Adrenal gland (tissue), 19 donors: ENCODE data around the gene RFPL1. TPM values are rescaled to one million over a fixed set of nuclear protein-coding genes. Genes with fewer than 3 reads are reported as not detected.
"Not testable (repeated sequence)": the region's sequence is repeated elsewhere in the genome, so short reads cannot be mapped to it uniquely, and the experiment has no call there.

Experiments
- DNase-seq, 7 donors: peaks; one replicate each; pipeline ENCODE4 v3.0.0-alpha.2; 2019 to 2020
- H3K27ac ChIP-seq, 5 donors: fragments of 200-600 bp; sonication (generic) in 4 of 5; 1 replicate in 3 of 5; 2 replicates in 2 of 5; pipeline versions ENCODE4 v1.5.1 to v1.8.0; 2016 to 2020; ENCODE audit warnings: mild to moderate bottlenecking in 1 of 5
- H3K27me3 ChIP-seq: fragments of 200-600 bp; 2 replicates; pipeline ENCODE4 v1.8.0; 2021
- H3K36me3 ChIP-seq, 2 donors: fragments of 200-600 bp; replicated peaks in 1 of 2; 1 replicate in 1 of 2; 2 replicates in 1 of 2; pipeline versions ENCODE4 v1.5.1 to v1.8.0; 2018 to 2022
- H3K4me1 ChIP-seq, 2 donors: fragments of 200-600 bp; replicated peaks in 1 of 2; 1 replicate in 1 of 2; 2 replicates in 1 of 2; pipeline versions ENCODE4 v1.5.1 to v1.8.0; 2018 to 2021
- H3K4me3 ChIP-seq, 4 donors: fragments of 200-600 bp; sonication (generic) in 3 of 4; one replicate each; pipeline ENCODE4 v1.5.1; 2016 to 2018
- H3K9me3 ChIP-seq, 3 donors: fragments of 200-600 bp; sonication (generic) in 1 of 3; replicated peaks in 1 of 3; 1 replicate in 2 of 3; 2 replicates in 1 of 3; pipeline versions ENCODE4 v1.5.1 to v1.8.0; 2016 to 2021
- POLR2A ChIP-seq, 2 donors: fragments of 450-650 bp; IDR thresholded peaks; one replicate each; pipeline ENCODE4 v1.6.1; 2017; ENCODE audit warnings: antibody characterized with exemption in 2 of 2, mild to moderate bottlenecking in 2 of 2, moderate library complexity in 1 of 2
- WGBS, 4 donors: extraction: QIAGEN DNeasy Blood & Tissue Kit in 2 of 4; methylation state at CpG; one replicate each; pipeline versions ENCODE4 v1.1.5 to v1.1.7; 2013 to 2017; 5-methylcytosine and 5-hydroxymethylcytosine counted together
- intact Hi-C, 2 donors: fragments of 100-400 bp; cut with DNase I; formaldehyde crosslinking; loops; one replicate each; pipeline versions ENCODE4 v1.14.1 to v1.15.0; 2022 to 2023
- long read RNA-seq, 10 donors: library from polyadenylated mRNA in 3 of 10; unstranded in 2 of 10; stranded (forward) in 1 of 10; transcript quantifications; one replicate each; pipeline ENCODE4 v2.0.0 and lab custom pipeline, GENCODE V29; 2021 to 2026
- polyA plus RNA-seq, 3 donors: library from polyadenylated mRNA; stranded (reverse); fragments of 200-250 nt in 2 of 3; fragments of 350-450 nt in 1 of 3; fragmentation: Illumina TruSeq in 1 of 3; extraction: RNeasy Lipid Tissue Mini Kit (QIAGEN cat#74804) in 1 of 3; gene quantifications; one replicate each; pipeline ENCODE4 v1.2.3, GENCODE V29; 2013 to 2014
- total RNA-seq, 9 donors: library from RNA; depleted of rRNA in 4 of 9; stranded (reverse); fragments of >200 nt in 4 of 9; fragments of 120-200 nt in 1 of 9; fragmentation: NEBNext Ultra II Directional in 1 of 9; extraction: Animal tissue kit (Norgen Biotek cat#: 25700) in 1 of 9; gene quantifications; one replicate each; pipeline versions ENCODE4 v1.1.0 to v1.2.4, GENCODE V29; 2013 to 2023
- TF ChIP-seq, protein P1 (sequence below), 6 experiments: fragments of 450-650 bp in 4 of 6; fragments of 200-600 bp in 2 of 6; sonication (generic) in 1 of 6; IDR thresholded peaks; 1 replicate in 5 of 6; 2 replicates in 1 of 6; pipeline versions ENCODE4 v1.5.1 to v1.8.0; 2016 to 2021; ENCODE audit warnings: antibody characterized with exemption in 6 of 6, mild to moderate bottlenecking in 2 of 6, moderate library complexity in 1 of 6
- donor health status: healthy with polysubstance abuse.
- donor health status: Bipolar disorder and iron deficiency.
- donor health status: DM: yes; HTN: yes; CAD: no.
- donor health status: DM: no; HTN: no; CAD: no.
- donor health status: DM: no; HTN: no; CAD: no.
- donor health status: DM: yes; HTN: yes; CAD: no.

The RFPL1 gene
- total RNA-seq (not detected), polyA plus RNA-seq (not detected)
- long read RNA-seq, donor 1 = 0 reads
- long read RNA-seq, donor 2 = 0 reads
- long read RNA-seq, donor 3 = 0 reads
- long read RNA-seq, donor 4 = 0 reads
- long read RNA-seq, donor 5 = 0 reads
- long read RNA-seq, donor 6 = 0 reads
- long read RNA-seq, donor 7 = 0 reads
- long read RNA-seq, donor 8 = 0 reads
- long read RNA-seq, donor 9 = 0 reads
- long read RNA-seq, donor 10 = 0 reads

- H3K27ac ChIP-seq, H3K27me3 ChIP-seq, H3K4me3 ChIP-seq, H3K9me3 ChIP-seq, H3K36me3 ChIP-seq, H3K4me1 ChIP-seq, DNase-seq, intact Hi-C loops: not testable (repeated sequence)
- 91 to 94% (median 93%) methylated on average over 10 of the region's 10 CpGs for WGBS, 4 donors
These were observed at the start of gene RFPL1 for GRCh38 chr22:29438283-29438682. Gene RFPL1, plus strand, starts transcription at chr22:29438583.

DNA sequence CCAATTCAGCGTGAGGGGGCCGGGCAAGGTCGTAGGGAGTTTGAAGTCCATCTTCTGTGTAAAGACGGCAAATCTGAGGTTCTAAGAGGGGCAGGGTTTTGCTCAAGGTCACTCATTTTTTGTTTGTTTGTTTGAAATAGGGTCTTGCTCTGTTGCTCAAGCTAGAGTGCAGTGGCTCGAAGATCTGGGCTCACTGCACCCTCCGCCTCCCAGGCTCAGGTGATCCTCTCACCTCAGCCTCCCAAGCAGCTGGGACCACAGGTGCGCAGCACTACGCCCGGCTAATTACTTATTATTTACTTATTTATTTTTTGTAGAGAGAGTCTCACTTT, 49.7 kb upstream of the RFPL1 start:
- peak overlapping the region; percentile 45 to 93 (median 84) for H3K27ac ChIP-seq
- intact Hi-C loops = no loop called here
- TF ChIP-seq POLR2A (IDR thresholded peaks at IDR 0.05) = no peak
- TF ChIP-seq, protein P1, sequence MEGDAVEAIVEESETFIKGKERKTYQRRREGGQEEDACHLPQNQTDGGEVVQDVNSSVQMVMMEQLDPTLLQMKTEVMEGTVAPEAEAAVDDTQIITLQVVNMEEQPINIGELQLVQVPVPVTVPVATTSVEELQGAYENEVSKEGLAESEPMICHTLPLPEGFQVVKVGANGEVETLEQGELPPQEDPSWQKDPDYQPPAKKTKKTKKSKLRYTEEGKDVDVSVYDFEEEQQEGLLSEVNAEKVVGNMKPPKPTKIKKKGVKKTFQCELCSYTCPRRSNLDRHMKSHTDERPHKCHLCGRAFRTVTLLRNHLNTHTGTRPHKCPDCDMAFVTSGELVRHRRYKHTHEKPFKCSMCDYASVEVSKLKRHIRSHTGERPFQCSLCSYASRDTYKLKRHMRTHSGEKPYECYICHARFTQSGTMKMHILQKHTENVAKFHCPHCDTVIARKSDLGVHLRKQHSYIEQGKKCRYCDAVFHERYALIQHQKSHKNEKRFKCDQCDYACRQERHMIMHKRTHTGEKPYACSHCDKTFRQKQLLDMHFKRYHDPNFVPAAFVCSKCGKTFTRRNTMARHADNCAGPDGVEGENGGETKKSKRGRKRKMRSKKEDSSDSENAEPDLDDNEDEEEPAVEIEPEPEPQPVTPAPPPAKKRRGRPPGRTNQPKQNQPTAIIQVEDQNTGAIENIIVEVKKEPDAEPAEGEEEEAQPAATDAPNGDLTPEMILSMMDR (IDR thresholded peaks at IDR 0.05) = no peak
- DNase-seq = no peak
- peak overlapping the region; percentile 36 to 88 (median 74) for H3K4me3 ChIP-seq
- H3K36me3 ChIP-seq = no peaks in the 10 kb centered on the region
- no peaks in the 10 kb centered on the region for H3K9me3 ChIP-seq
- WGBS, 4 donors = 12 to 43% (median 14%) methylated on average over 5 to 9 of the region's 9 CpGs
- peaks cover 0 to 28% of the 10 kb centered on the region in 2 donors for H3K4me1 ChIP-seq
- no peaks in the 10 kb centered on the region for H3K27me3 ChIP-seq

DNA sequence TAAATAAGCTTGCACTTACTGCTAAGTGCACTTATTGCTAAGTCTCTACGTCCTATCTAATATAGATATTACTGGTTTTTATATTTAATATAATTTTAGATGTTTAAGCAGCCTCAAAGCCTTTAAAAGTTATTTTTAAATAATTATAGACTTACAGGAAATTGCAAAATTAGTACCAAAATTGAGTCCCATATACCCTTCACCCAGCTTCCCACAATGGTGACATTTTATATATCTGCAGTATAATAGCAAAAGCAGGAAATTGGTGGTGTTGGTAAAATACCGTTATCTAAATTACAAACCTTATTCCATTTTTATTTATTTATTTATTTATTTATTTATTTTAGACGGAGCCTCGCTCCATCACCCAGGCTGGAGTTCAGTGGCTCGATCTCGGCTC, 48.1 kb upstream of the RFPL1 start:
- Histone ChIP-seq H3K27ac (no peak overlapping the region), H3K27me3 (no peaks in the 10 kb centered on the region), H3K9me3 (no peaks in the 10 kb centered on the region), H3K4me1 (peaks cover 0 to 25% of the 10 kb centered on the region in 2 donors), H3K36me3 (no peaks in the 10 kb centered on the region), H3K4me3 (no peak overlapping the region)
- TF ChIP-seq, protein P1 (IDR thresholded peaks at IDR 0.05) = no peak
- TF ChIP-seq POLR2A (IDR thresholded peaks at IDR 0.05) = no peak
- DNase-seq = no peak
- 93 to 95% (median 94%) methylated on average over 6 of the region's 6 CpGs for WGBS, 4 donors
- intact Hi-C loops = loop anchor here (10.0 kb wide), 1 partner anchor 135 kb away; no protein-coding TSS in a partner anchor

GRCh38 chr22:29391546-29391945, 46.8 kb upstream of the RFPL1 start:
- Histone ChIP-seq H3K4me3 (no peak overlapping the region), H3K27me3 (no peaks in the 10 kb centered on the region), H3K27ac (no peak overlapping the region), H3K9me3 (no peaks in the 10 kb centered on the region), H3K36me3 (no peaks in the 10 kb centered on the region), H3K4me1 (peaks cover 0 to 21% of the 10 kb centered on the region in 2 donors)
- 74 to 83% (median 76%) methylated on average over 8 of the region's 8 CpGs for WGBS, 4 donors
- DNase-seq = peak in 1 of 7 donors; percentile 46
- intact Hi-C loops = loop anchor here (10.0 kb wide), 1 partner anchor 133 kb away; no protein-coding TSS in a partner anchor
- TF ChIP-seq POLR2A (IDR thresholded peaks at IDR 0.05) = no peak
- TF ChIP-seq, protein P1 (IDR thresholded peaks at IDR 0.05) = no peak
